GM21529 (cell line): ENCODE measurements around the gene KREMEN1.

Experiments
- ATAC-seq: cut with Tn5 transposase; IDR thresholded peaks from one replicate; pipeline ENCODE4 v1.9.1; 2021; ENCODE audit not compliant: unreplicated experiment

The KREMEN1 gene

DNA sequence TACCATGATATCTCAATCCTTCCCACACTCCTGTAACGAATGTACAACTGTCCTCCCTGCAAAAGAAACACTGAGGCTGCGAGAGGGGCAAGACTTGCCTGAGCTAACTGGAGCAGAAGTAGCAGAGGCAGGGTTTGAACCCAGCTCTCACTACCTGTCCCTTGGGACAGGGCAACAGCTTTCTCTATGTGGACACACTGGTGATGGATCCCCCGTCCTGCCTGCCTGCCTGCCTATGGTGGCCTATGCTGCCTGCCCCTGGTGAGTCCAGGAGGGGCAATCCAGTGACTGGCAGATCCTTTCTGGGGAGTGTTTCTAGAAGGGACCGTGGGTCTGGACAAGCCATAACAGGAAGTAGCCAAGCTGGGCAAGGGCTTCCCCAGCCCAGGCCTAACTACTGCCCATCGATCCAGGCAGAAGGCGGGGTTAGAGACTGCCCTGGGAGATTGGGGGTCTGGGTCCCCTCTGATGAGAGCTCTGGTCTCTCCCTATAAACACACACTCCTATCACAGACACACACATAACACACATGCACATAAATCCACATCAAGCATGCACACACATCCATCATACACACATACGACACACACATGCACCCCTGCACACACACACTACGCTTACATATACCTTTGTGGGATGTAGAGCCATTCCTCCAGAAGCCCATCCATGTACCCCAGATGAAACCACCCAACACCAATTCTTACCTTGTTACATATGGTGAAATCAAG, 131.8 kb downstream of the KREMEN1 start:
- ATAC-seq = no peak

- ATAC-seq = no peak
Measured at GRCh38 chr22:29205252-29205593, 132.4 kb downstream of the KREMEN1 start.

GRCh38 chr22:29205594-29206371, 132.9 kb downstream of the KREMEN1 start, which contains the start of gene EMID1:
EMID1 (plus strand) TSS chr22:29205896; CDS start chr22:29206039, 143 bp downstream.
- no peak for ATAC-seq

DNA sequence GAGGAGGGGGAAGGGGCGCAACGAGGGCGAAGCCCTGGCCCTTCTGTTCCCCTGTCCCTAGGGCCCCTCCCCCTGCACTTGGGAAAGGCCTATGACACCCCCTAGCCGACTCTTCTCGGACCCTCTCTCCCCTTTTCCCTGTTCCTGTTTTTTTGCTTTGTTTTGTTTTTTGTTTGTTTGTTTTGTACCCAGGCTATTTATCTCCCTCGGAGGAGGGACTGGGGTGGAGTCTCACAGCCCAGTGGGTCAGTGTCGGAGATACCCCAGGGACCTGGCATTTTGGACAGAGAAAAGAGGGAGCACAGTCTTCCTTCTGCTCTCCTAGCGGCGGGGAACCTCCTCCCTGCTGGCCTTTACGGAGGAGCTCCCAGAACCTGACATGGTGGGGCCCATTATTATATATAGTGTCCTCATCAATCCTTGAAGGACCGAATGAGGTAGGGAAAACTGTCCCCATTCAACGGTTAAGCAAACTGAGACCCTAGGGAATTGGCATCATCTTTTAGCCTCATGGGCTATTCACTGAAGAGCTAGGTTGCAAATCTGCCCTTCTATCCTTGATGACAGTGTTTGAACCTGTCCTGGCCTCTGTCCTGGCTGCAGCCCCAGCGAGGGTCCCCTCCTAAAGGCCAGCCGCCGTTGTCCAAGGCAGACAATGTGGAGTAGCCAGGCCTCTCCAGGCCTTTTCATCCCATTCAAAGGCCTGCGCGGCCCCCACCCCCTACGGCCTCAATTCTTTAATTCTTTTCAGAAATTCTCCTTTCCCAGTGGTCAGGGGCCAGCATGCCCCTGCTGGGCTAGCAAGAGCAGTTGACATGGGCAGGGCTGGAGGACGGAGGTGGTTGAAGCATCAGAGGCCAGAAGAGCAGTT, 133.8 kb downstream of the KREMEN1 start:
- ATAC-seq = no peak

GRCh38 chr22:29207243-29207550, 134.4 kb downstream of the KREMEN1 start:
- no peak for ATAC-seq

DNA sequence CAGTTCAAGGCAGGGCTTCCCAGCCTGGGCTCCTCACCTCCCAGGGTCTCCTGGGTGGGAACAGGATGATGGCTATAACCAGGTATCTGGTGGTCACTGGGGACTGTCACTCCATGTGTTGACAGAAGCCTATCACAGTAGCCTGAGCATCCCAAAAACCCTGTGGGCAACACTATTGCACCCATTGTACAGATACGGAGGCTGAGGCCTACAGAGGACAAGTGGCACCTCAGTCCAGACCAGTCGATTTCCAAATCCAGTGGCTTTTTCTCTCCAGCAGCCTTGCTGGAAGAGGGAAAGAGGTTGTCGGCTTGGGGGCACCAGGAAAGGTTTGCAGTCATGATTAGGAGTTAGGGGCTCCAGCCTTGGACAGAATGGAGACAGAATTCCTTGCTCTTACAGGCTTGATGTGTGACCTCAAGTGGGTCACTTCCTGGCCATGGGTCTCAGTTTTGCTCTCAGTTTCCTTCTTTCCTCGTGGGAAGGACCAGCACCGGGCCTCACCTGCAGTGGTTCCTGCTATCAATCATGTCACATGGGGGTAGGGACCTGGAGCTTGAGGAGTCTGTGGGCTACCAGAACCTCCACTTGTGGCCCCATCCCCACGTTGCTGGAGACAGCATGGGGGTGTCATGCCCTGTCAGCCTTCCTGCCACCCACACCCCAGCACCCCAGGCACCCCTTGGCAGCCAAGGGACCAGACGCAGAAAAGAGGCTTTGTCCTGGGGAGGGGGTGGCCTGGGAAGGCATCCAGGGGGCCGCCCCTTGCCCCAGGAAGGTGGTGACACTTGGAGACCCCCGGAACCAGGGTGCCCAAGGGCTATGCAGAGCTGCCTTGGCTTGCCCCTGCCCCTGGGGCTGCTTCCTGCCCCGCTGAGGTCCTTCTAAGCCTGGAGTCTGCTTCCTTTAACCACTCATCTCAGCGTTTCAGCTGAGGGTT, 135.0 kb downstream of the KREMEN1 start:
- no peak for ATAC-seq

DNA sequence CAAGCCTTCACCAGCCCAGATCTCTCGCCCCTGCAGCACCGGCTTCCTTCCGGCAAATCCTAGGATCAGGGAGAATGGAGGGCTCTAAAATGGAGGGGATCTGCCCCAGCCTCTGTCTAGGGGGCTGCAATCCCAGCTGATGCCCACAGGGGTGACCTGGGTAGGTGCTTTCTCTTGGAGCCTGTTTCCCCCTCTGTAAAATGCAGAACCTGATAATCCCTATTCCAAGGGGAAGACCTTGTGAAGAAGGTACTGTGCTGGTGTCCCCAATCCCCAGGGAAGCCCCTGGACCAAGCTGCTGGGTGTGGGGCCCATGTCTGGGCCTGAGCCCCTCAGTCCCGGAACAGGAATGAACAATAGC, 135.6 kb downstream of the KREMEN1 start:
- ATAC-seq = no peak

- ATAC-seq = no peak
Measured at GRCh38 chr22:29208879-29209623, 136.2 kb downstream of the KREMEN1 start.

- no peak for ATAC-seq
Measured at GRCh38 chr22:29209624-29209929, 136.7 kb downstream of the KREMEN1 start.

DNA sequence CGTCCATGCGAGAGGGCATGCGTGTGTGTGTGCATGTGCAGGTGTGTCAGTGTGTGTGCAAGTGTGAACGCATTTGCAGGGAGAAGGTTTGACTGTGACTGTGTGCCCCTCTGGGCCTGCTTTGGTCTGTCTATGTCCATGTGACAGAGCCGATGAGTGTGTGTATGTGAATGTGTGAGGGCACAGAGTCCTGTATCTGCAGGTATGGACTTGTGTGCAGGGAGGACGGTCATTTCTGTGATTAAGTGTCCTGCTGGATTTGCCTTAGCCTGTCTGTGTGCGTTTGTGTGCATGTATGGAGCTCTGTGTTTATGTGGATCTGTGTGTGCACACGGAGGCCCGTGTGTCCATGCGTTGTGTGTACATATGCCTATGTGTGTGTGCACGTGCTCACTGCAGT, 138.2 kb downstream of the KREMEN1 start:
- no peak for ATAC-seq

- ATAC-seq = no peak
Measured at GRCh38 chr22:29211466-29211865, 138.6 kb downstream of the KREMEN1 start.

DNA sequence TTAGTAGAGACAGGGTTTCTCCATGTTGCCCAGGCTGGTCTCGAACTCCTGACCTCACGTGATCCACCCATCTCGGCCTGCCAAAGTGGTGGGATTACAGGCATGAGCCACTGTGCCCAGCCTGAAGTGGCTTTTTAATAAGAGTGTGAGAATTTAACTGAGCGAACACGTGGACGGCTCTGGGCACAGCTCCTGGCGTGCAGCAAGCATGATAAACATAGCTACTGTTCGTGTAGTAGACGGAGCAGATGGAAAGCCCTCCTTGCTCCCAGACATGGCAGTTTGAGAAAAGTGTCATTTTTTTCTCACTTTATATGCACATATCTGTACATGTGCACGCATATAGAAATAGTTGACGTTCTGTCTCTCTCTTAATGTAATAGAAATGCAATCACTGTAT, 139.9 kb downstream of the KREMEN1 start:
- no peak for ATAC-seq

GRCh38 chr22:29213493-29213892, 140.7 kb downstream of the KREMEN1 start:
- no peak for ATAC-seq

DNA sequence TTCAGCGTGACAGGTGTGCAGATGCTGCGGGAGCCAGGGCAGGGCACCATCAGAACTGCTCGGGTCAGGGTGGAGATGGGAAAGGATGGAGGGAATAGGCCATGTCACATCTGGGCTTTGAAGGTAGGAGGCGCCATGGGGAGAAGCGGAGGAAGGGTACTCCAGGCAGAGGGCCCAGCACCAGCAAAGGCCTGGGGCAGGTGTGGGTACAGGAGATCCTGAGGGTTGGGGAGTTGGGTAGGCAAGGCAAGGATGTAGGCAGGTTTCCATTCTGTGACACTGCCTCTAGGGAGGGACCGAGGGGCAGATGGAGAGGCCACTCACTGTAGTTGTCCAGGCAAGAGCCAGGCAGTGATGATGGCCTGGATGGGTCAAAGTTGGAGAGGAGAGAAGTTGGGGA, 141.4 kb downstream of the KREMEN1 start:
- no peak for ATAC-seq

DNA sequence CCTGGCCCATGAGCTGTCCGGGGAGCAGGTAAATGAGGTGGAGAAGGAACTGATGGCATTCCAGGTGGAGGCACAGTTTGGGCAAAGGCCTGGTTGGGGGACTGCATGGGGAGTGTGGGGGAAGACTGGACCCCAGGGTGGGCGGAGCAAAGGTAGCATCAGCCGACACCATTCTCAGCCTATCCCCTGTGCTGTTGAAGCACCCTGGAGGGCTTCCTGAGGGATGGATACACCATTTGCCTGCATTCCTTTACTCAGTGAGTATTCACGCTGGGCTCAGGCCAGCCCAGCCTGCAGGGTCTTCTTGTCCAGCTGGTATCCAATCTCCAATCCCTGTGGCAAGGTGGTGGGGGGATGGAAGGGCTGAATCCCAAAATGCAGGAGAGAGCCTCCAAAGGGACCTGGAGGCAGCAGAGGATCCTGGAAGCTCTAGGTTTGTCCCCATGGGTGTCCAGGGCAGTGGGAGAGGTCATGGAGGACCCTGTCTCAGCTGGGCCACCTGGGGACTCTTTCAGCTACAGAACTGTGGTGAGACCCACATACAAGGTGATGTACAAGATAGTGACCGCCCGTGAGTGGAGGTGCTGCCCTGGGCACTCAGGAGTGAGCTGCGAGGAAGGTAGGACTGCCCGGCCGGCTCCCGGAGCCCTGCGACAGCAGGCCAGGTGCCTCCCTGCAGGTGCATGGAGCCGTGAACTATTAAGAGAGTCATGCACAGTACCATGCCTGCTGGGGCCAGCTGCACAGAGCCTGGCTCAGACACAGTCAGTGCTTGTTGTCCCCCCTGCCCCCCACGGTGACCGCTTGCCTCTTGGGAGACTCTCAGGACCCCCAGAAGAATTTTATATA, 142.4 kb downstream of the KREMEN1 start:
- ATAC-seq = no peak

GRCh38 chr22:29216011-29216872, 143.4 kb downstream of the KREMEN1 start:
- no peak for ATAC-seq

GRCh38 chr22:29216873-29217666, 144.2 kb downstream of the KREMEN1 start:
- no peak for ATAC-seq
